ENCODE data around the gene TYR.
"Not testable (repeated sequence)": the region's sequence is repeated elsewhere in the genome, so short reads cannot be mapped to it uniquely, and the experiment has no call there.

The TYR gene

DNA sequence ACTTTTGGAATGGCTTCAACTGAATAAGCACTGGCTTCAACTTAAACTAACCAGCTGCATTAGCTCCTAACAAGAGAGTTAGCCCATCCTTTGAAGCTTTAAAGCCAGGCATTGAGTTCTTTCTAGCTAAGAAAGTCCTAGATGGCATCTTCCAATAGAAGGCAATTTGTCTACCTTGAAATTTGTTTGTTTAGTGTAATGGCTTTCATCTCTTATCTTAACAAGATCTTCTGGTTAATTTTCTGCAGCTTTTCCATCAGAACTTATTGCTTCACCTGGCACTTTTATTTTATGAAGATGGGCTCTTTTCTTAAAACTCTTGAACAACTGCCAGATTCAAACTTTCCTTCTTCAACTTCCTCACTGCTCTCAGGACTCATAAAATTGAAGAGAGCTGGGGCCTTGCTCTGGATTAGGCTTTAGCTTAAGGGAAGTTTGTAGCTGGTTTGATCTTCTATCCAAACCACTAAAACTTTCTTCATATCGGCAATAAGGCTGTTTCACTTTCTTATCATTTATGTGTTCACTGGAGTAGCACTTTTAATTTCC, 94.9 kb downstream of the TYR start:
- not testable (repeated sequence) for DNase-seq (ENCODE audit: low read depth)

DNA sequence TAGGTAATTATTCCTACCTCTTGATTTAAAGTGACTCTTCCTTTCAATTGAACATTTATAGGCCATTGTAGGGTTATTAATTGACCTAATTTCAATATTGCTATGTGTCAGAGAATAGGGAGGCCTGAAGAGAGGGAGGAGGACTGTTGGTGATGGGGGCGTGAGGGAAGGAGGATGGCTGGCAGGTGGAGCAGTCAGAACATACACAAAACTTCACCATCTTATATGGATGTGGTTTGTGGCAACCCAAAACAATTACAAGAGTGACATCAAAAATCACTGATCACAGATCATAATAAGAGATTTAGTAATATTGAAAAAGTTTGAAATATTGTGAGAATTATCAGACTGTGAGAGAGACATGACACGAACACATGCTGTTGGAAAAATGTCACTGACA, 95.5 kb downstream of the TYR start:
- DNase-seq (ENCODE audit: low read depth) = not testable (repeated sequence)

DNA sequence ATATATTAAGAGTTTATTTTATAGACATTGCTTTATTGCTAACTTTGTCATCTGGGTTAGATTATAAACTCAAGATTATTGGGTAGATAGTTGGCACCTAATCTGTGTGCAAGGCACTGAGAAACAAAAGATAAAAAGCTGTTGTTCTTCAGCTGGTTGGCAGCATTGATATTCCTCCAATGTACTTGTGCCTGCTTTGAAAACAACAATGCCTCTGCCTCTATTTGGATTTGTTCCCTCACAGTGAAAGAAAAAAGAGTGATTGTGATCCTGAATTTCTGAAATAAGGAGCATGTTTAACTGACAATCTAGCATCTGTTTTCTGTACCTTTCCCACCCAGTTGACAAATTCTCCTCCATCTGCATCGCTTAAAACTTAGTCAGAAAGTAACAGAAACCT, 98.3 kb downstream of the TYR start:
- no peak for DNase-seq (ENCODE audit: low read depth)

DNA sequence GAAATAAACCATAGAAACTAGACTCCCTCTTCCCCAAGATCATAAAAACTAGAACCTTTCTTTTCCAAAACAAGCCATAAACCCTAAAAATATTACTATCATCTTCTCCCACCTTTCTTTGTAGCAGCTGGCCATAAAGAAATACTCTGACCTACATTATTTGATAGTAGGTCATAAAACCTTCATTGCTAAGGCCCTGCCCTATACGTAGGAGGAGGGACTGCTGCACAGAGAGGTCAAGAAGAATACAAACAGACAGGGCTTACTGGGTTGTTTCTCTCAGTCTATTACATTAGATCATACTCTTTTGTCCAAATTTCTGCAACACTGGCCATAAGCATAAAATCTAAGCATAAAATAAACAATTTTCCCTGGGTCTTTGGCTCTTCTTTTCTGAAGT, 101.5 kb downstream of the TYR start:
- no peak for DNase-seq (ENCODE audit: low read depth)

DNA sequence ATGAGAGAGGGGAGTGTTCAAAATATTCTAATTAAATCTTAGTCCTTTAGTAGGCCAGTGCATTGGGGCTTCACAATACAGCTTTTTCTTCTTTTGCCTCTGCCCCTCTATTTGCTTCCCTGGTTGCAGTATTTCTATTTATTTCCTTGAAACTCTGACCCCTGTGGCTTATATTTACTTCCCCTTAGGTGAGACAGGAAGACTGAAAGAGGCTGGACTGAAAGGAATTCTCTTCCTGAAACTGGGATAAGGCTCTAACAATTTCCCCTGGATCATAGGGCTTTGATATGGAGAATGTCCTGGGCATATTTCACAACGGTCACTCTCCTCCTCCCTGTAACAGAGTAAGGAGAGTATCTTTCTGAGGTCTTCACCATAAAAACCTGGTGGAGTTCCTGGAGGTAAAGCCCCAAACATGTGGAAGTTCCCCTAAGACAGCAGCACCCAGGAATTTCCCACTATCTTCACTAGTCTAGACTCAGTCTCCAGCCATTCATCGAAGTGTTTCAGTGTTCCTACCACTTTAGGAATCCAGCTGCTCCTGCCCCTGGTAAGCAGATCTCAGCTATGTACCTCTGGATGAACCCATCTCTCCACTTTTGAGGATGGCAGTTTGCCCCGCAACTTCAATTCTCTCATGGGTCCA, 103.5 kb downstream of the TYR start:
- not testable (repeated sequence) for DNase-seq (ENCODE audit: low read depth)

DNA sequence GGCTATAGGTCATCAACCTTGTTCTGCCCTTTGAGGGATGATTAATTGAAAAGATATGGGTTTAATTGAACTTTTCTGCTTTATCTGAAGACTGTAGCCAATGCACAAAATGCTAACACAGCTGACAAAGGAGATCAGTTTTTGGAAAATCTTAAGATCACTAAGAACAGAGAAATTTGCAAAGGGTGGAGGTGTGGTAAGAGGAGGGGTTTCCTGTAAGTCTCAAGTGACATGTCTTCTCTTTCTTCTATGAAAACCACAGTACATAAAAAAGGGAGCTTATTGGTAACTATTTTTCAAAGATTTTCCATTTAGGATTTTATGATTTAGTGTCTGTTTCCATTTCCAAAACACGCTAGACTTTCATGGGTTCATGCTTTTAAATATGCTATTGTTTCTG, 108.9 kb downstream of the TYR start:
- DNase-seq (ENCODE audit: low read depth) = not testable (repeated sequence)

DNA sequence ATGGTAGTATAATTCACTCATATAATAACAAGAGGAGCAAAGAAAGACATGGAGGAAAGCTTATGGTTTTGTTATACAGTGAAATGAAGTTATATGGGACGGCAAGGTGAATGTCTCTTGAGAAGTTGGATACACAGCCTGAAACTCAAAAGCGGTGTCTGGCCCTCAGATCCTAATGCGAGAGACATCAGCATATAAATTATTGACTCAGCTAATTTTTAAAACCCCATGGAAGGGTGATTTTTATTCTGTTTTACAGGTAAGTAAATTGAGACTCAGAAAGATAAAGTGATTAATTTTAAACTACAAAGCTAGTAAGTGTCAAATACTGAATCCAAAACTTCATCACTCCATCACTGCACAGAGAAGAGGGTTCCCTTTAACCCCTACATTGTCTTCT, 110.3 kb downstream of the TYR start:
- DNase-seq (ENCODE audit: low read depth) = not testable (repeated sequence)

DNA sequence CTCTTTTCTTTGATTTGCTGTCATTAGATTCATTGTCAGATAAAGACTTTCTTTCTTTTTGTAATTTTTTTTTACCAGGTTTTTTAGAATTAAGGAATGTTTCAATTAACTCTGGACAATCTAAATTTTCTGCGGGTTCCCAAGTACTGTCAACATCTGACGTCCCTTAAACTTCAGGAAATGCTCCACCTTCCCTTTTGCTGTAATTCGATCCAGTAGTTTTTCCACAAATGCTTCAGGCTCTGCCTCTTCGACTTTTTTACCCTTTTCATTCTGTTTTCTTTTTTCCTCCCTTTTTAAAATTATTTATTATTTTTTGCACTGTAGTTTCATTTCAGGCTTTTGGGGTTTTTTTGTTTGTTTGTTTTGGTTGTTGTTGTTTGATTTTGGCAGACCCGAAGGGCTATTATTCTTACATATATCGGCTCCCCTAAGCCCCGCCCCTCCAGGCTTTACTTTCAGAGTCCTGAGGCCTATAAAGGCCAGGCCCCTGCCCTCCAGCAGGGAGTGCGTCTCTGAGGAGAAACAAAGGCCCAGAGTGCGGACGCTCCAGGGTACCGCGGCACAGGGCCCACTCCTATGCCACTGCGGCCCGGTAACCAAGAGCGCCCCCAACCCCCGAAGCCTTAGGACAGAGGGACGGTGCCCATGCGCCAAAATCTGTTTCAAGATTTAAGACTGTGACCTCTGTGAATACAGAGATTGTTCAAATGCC, 116.4 kb downstream of the TYR start:
- DNase-seq (ENCODE audit: low read depth) = peak; percentile 19

DNA sequence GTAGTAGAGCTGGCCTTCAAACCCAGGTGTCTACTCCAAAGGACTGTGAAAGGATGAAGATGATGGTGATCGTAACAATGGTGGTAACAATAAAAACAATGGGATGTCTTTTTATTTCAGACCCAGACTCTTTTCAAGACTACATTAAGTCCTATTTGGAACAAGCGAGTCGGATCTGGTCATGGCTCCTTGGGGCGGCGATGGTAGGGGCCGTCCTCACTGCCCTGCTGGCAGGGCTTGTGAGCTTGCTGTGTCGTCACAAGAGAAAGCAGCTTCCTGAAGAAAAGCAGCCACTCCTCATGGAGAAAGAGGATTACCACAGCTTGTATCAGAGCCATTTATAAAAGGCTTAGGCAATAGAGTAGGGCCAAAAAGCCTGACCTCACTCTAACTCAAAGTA, 117.3 kb downstream of the TYR start:
- not testable (repeated sequence) for DNase-seq (ENCODE audit: low read depth)

DNA sequence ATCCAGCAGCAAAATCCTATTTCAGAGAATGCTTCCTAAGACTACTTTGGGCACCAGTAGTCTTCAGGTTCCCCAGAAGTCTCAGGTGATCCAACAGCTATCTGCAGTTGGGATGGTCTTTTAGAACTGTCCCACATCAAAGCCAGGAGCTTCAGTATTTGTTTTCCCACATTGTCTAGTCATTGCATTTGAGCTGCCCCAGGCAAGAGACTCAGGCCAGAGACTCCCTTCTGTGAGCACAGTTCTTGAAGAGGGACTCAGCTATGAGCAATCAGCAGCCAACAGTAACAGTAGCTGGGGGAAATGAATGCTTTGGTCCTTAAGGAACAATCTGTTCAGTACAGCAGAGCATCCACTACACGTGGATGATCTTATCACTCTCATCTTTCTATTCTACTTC, 125.4 kb downstream of the TYR start:
- DNase-seq (ENCODE audit: low read depth) = not testable (repeated sequence)

DNA sequence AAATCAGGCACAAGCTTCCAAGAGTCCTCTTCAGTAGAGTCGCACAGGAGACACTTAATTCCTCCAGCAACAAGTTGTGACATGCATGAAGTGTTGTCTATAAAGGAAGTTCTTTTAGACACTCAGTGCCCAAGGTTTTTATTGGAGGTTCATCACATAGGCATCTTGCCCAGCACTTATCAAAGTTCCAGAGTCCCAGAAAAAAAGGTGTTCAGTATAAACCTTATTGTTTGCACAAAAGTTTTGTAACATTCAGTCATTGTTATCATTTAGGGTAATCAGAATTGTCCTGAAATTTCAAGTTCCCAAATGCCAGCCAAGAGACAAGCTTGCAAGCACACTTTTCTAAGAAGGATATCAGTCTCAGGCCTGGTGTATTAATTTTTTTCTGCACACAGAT, 130.6 kb downstream of the TYR start:
- not testable (repeated sequence) for DNase-seq (ENCODE audit: low read depth)

DNA sequence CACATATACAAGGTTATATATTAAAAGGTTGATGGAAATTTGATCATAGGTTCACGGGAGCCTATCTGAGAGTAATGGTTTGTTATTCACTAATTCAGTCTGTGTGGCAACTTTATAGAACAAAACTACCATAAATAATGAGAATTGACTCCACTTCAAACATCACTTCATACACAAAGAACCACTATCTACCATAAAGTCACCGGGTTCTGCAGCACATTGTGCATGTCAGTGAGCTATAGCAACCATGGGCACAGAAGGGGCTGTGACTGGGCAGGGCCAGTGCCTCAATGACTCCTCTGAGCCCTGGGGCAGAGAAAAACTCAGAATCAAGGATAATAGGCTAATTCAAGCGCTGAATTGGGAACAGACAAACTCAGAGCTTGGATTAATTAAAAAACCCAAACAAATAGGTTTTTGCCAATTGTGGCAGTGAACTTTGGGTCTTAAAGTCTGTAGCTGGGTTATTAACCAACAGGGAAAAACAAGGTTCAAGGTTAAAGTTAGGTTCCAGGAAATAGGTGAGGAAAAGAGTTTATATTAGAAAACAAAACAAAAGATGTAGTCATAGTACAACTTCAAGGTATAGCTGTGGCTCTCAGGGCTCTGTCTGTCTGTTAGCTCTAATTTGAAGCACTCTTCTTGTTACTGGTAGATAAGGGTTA, 131.8 kb downstream of the TYR start:
- not testable (repeated sequence) for DNase-seq (ENCODE audit: low read depth)

DNA sequence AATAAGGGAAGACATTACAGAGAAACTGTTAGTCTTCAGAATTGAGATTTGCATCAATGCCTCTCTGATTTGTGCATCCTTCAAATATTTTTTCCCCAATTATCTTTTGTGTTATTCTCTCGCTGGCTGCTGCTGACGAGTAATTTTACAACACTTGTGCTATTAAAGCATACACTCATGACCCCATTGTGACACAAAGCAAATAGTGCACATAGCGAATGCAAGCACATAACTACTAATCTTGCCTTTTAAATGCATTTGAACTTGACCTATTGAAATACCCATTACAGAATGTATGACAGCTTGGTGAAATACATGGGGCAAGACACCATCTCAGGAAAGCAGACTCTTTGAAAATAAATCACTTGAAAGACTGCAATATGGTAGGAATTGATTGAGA, 132.9 kb downstream of the TYR start:
- not testable (repeated sequence) for DNase-seq (ENCODE audit: low read depth)

DNA sequence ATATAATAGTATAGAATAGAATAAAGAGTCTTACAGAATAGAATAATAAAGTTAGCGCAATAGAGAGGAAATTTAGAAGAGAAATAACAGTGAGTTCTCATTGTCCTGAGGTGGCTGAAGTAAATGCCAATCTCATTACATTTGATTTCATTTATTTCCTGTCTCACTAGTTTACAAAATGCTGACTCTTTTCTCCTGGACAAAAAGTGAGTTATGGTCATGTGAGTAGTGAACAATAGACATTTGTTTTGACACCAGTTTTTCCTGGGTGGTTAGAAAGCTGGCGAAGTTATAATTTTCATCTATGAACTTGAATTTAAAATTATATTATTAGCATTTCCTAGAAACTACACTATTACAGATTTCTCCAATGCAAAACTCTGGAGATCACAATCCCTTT, 143.7 kb downstream of the TYR start:
- DNase-seq (ENCODE audit: low read depth) = no peak

DNA sequence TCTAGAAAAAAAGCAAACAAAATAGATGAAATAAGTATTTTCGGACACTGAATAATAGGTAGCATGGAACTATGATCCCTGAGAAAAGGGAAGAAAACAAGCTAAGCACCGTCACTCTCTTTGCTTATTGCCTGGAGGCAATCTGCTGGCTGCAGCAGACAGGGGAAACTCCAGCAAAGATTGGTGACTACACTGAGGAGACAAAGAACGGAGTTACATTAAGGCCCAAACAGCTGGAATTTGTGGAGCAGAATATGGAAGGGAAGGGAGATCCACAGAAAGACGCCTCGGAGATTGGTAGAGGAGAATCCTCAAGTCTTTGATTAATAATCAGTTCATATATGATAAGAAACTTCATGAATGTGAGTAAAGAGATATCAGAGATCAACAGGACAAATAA, 150.2 kb downstream of the TYR start:
- DNase-seq (ENCODE audit: low read depth) = no peak

DNA sequence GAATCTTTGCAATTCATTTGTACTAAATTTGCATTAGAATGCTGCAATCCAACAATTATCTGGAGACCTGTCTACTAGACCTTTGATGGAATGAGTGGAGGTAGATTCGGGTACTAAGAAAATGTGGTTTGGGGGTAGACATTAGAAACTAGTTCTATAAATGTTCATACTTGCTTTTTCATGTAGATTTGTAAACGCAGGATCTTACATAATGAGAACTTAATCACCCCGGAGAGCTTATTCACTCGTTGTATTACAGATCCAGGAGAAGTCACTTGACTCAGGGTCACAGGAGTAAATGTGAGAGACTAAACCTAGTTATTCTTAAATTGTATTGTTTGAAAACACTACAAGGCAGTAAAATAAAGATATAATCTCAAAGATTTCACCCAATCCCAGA, 154.3 kb downstream of the TYR start:
- DNase-seq (ENCODE audit: low read depth) = not testable (repeated sequence)

DNA sequence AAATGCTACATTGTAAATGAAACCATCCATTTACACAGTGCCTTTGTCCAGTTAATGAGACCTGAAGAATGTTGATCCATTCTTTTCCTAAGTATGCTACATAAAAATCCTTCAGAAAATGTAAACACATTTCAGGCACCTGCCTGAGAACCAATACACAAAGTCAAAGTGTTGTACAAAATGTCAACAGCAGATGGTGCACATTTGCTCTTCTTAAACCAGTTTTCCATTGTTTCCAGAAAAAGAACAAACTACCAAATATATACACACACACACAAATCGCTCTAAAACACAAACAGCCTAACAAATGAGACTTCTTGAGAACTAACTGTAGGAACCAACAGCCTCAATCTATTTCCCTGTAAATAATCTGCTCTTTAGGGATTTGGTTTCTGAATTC, 156.0 kb downstream of the TYR start:
- peak; percentile 43 for DNase-seq (ENCODE audit: low read depth)

DNA sequence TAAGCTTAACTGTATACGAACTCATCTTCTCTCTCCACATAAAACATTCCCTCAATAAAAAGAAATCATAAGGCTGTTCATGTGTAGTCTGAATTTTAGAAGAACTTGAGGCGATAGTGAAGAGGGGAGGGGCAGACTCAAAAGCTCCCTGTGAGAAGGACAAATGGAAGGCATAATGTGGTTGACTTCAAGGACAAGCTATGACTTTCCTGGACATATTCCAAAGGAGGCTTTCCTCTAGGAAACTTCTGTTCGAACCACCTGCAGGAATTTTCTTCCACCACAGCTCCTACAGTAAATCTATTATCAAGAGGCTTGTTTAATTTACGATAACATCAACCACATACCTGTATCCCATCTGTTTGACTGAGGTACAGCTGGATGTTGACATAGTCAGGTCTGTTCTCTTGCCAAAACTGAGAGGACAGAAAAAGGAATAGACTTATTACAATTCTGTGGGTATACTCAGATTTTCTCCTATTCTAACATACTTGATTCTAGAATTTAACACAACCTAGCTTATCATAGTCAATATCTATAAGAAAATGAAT, 159.5 kb downstream of the TYR start:
- DNase-seq (ENCODE audit: low read depth) = peak; percentile 50

DNA sequence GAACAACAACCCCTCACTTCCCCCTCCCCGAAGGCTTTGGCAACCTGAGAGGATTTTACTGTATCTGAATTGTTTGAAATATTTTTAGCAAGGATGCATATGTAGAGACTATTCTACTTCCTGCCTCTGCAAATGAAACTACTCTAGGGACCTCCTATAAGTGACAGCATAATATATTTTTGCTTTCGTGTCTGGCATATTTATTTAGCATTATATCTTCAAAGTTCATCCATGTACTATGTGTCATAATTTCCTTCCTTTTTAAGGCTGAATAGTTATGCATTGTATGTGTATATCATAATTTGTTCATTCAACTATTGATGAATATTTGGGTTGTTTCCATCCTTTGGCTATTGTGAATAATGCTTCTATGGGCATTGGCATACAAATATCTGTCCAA, 160.4 kb downstream of the TYR start:
- DNase-seq (ENCODE audit: low read depth) = not testable (repeated sequence)

DNA sequence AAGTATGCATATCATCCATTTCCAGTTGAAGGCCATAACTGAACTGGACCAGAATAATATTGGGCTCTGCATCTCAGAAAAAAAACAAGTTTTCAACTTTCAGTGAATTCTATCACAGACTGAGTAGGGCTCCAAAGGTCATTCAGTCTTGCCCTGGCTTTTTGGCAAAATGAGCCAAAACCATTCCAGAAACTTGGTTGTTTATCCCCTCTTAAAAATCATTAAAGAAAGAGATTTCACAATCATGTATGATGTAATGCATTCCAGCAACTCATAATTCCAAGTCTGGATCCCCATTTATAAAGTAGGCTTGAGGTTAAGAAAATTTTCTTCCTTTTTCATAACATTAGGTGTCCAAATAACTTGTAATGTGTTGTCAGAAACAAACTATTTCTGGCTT, 162.8 kb downstream of the TYR start:
- DNase-seq (ENCODE audit: low read depth) = peak; percentile 73

DNA sequence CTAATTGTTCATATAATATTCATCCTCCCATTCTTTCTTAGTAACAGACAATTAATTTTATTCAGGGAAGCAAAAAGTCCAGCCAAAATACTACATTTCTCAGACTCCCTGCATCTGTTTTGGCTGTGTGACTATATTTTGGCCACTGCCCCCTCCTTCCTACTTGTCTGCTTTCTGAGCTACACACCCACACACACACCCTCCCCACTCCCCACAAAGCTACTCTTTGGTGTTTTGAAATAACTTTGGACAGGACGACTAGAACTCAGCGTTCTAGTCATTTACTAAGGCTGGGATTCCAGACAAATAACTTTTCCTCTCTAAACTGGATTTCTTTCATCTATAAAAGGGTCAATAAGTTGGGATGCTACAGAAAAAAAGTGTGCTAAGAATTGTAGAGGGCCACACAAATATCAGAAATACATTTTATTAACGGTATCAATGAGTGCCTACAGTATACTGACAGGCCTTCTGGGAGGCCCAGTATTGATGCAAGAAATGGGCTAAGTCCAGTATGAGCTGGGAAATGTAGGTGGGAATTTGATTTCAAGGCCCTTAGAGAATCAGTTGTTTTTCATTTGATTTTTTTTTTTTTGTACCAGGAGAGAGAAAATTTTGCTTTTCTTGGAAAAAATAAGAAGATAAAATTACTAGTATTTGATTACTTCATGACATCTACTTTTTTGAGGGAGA, 165.4 kb downstream of the TYR start:
- peak; percentile 78 for DNase-seq (ENCODE audit: low read depth)
